Sigmoid colon (tissue), 4 donors: ENCODE data around the gene ENTPD1.

Experiments used
- CTCF ChIP-seq, 4 experiments: fragments of 450-650 bp in 3 of 4; fragments of 200-600 bp in 1 of 4; IDR thresholded peaks; one replicate each; pipeline ENCODE4 v1.5.1; 2016 to 2019; ENCODE audit warnings: antibody characterized with exemption in 4 of 4, mild to moderate bottlenecking in 3 of 4, moderate library complexity in 2 of 4
- POLR2A ChIP-seq, 2 donors: fragments of 450-650 bp; IDR thresholded peaks; one replicate each; pipeline ENCODE4 v1.6.1; 2016; ENCODE audit warnings: antibody characterized with exemption in 2 of 2, mild to moderate bottlenecking in 2 of 2, moderate library complexity in 2 of 2
- POLR2AphosphoS5 ChIP-seq, 4 donors: sonication (generic); formaldehyde crosslinking; IDR thresholded peaks; one replicate each; pipeline ENCODE4 v1.6.1; 2017; ENCODE audit warnings: antibody characterized with exemption in 4 of 4

GRCh38 chr10:95840681-95841080, 84.7 kb downstream of the ENTPD1 start:
- TF ChIP-seq CTCF (IDR thresholded peaks at IDR 0.05) (no peak), POLR2A (IDR thresholded peaks at IDR 0.05) (no peak), POLR2AphosphoS5 (IDR thresholded peaks at IDR 0.05) (no peak)
